Neural progenitor cell (in vitro differentiated cells): ENCODE results near the gene RBMS1.

Source experiments
- EZH2 ChIP-seq: fragments of 200-600 bp; sonication (generic); IDR thresholded peaks from 2 replicates; pipeline ENCODE4 v1.6.1; 2017; ENCODE audit warnings: antibody characterized with exemption, mild to moderate bottlenecking, moderate library complexity
- EZH2phosphoT487 ChIP-seq: fragments of 200-600 bp; sonication (generic); IDR thresholded peaks from 2 replicates; pipeline ENCODE4 v1.6.1; 2017; ENCODE audit warnings: antibody characterized with exemption
- TF ChIP-seq, protein P1 (sequence below): fragments of 200-600 bp; sonication (generic); IDR thresholded peaks from 2 replicates; pipeline ENCODE4 v1.5.1; 2017; ENCODE audit warnings: antibody characterized with exemption, mild to moderate bottlenecking

GRCh38 chr2:160375037-160375436 is 118.6 kb downstream of the RBMS1 start:
- TF ChIP-seq, protein P1, sequence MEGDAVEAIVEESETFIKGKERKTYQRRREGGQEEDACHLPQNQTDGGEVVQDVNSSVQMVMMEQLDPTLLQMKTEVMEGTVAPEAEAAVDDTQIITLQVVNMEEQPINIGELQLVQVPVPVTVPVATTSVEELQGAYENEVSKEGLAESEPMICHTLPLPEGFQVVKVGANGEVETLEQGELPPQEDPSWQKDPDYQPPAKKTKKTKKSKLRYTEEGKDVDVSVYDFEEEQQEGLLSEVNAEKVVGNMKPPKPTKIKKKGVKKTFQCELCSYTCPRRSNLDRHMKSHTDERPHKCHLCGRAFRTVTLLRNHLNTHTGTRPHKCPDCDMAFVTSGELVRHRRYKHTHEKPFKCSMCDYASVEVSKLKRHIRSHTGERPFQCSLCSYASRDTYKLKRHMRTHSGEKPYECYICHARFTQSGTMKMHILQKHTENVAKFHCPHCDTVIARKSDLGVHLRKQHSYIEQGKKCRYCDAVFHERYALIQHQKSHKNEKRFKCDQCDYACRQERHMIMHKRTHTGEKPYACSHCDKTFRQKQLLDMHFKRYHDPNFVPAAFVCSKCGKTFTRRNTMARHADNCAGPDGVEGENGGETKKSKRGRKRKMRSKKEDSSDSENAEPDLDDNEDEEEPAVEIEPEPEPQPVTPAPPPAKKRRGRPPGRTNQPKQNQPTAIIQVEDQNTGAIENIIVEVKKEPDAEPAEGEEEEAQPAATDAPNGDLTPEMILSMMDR, result no peak
- TF ChIP-seq EZH2phosphoT487 (no peak), EZH2 (no peak)
